Endothelial cell of umbilical vein (primary cell): Measurements from ENCODE around the gene CHAC2.

ENCODE experiments used
- POLR2A ChIP-seq: IDR thresholded peaks from 2 replicates; pipeline ENCODE4 v1.6.1; 2012; ENCODE audit warnings: low read depth, mild to moderate bottlenecking, control low read depth, low read length
- POLR2AphosphoS5 ChIP-seq: IDR thresholded peaks from 2 replicates; pipeline ENCODE4 v1.6.1; 2012; ENCODE audit warnings: low read depth, mild to moderate bottlenecking, control low read depth, low read length, moderate library complexity; ENCODE audit not compliant: insufficient read depth
- TF ChIP-seq, protein P1 (sequence below), 2 donors: IDR thresholded peaks; 1 replicate in 1 of 2; 2 replicates in 1 of 2; pipeline ENCODE4 v1.5.1; 2011; ENCODE audit warnings: low read length in 2 of 2, mild to moderate bottlenecking in 2 of 2, moderate library complexity in 2 of 2, control low read depth in 1 of 2, inconsistent platforms in 1 of 2, low read depth in 1 of 2; ENCODE audit not compliant: insufficient read depth in 1 of 2; ENCODE audit errors: extremely low read depth in 1 of 2

DNA sequence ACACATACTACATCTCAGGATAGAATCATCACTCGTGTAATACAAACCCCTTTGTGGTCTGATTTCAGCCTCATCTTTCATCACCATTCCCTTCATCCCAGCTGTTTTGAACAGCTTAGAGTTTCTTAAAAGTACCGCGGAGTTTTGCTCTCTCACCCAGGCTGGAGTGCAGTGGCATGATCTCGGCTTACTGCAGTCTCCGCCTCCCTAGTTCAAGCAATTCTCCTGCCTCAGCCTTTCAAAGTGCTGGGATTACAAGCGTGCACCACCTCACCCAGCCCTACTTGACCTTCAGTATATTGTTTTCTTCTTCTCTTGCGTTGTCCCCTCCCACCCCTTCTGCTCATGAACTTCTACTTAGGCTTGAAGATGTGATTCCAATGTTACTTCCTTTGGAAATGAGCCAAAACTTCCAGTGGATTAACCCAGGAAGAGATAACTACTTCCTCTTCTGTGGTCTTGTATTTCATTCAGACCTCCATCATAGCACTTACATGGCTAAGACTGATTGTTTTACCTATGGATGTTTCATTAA is 35.1 kb downstream of the CHAC2 start:
- TF ChIP-seq POLR2AphosphoS5 (no peak), POLR2A (no peak)
- TF ChIP-seq, protein P1, sequence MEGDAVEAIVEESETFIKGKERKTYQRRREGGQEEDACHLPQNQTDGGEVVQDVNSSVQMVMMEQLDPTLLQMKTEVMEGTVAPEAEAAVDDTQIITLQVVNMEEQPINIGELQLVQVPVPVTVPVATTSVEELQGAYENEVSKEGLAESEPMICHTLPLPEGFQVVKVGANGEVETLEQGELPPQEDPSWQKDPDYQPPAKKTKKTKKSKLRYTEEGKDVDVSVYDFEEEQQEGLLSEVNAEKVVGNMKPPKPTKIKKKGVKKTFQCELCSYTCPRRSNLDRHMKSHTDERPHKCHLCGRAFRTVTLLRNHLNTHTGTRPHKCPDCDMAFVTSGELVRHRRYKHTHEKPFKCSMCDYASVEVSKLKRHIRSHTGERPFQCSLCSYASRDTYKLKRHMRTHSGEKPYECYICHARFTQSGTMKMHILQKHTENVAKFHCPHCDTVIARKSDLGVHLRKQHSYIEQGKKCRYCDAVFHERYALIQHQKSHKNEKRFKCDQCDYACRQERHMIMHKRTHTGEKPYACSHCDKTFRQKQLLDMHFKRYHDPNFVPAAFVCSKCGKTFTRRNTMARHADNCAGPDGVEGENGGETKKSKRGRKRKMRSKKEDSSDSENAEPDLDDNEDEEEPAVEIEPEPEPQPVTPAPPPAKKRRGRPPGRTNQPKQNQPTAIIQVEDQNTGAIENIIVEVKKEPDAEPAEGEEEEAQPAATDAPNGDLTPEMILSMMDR (IDR thresholded peaks at IDR 0.05; ENCODE audit: extremely low read depth in 1 of 2, insufficient read depth in 1 of 2, low read depth in 1 of 2, low read length in 2 of 2): no peak
